ENCODE data around the gene MRPL9.
"Not testable (repeated sequence)": the region's sequence is repeated elsewhere in the genome, so short reads cannot be mapped to it uniquely, and the experiment has no call there.

MRPL9 gene

DNA sequence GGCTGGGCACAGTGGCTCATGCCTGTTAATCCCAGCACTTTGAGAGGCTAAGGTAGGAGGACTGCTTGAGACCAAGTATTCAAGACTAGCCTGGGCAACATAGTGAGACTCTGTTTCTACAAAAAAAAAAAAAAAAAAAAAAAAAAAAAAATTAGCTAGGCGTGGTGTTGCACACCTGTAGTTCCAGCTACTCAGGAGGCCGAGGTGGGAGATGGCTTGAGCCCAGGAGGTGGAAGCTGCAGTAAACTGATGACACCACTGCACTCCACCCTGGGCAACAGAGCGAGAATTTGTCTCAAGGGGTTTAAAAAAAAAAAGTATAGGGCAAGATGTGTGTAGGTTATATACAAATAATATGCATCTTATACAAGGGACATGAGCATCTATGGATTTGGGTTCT lies 24.4 kb upstream of the MRPL9 start:
- no peak for DNase-seq (ENCODE audit: low read depth in 2 of 2)
- no peak overlapping the region for H3K4me3 ChIP-seq (replicated peaks in 1 of 2; ENCODE audit: low read depth in 2 of 2, low read length in 2 of 2)
- TF ChIP-seq, protein P1, sequence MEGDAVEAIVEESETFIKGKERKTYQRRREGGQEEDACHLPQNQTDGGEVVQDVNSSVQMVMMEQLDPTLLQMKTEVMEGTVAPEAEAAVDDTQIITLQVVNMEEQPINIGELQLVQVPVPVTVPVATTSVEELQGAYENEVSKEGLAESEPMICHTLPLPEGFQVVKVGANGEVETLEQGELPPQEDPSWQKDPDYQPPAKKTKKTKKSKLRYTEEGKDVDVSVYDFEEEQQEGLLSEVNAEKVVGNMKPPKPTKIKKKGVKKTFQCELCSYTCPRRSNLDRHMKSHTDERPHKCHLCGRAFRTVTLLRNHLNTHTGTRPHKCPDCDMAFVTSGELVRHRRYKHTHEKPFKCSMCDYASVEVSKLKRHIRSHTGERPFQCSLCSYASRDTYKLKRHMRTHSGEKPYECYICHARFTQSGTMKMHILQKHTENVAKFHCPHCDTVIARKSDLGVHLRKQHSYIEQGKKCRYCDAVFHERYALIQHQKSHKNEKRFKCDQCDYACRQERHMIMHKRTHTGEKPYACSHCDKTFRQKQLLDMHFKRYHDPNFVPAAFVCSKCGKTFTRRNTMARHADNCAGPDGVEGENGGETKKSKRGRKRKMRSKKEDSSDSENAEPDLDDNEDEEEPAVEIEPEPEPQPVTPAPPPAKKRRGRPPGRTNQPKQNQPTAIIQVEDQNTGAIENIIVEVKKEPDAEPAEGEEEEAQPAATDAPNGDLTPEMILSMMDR (IDR thresholded peaks at IDR 0.05; ENCODE audit: low read depth, low read length) = no peak

GRCh38 chr1:151783796-151784195 lies 20.5 kb upstream of the MRPL9 start:
- no peak for DNase-seq (ENCODE audit: low read depth in 2 of 2)
- TF ChIP-seq, protein P1 (IDR thresholded peaks at IDR 0.05; ENCODE audit: low read depth, low read length) = no peak
- H3K4me3 ChIP-seq (replicated peaks in 1 of 2; ENCODE audit: low read depth in 2 of 2, low read length in 2 of 2) = no peak overlapping the region

- no peak overlapping the region for H3K4me3 ChIP-seq (replicated peaks in 1 of 2; ENCODE audit: low read depth in 2 of 2, low read length in 2 of 2)
- TF ChIP-seq, protein P1 (IDR thresholded peaks at IDR 0.05; ENCODE audit: low read depth, low read length) = no peak
- no peak for DNase-seq (ENCODE audit: low read depth in 2 of 2)
Observed at GRCh38 chr1:151782741-151783140, 19.4 kb upstream of the MRPL9 start.

- not testable (repeated sequence) for DNase-seq (ENCODE audit: low read depth in 2 of 2); H3K4me3 ChIP-seq (replicated peaks in 1 of 2; ENCODE audit: low read depth in 2 of 2, low read length in 2 of 2)
Observed at GRCh38 chr1:151782026-151782425, 18.7 kb upstream of the MRPL9 start.

DNA sequence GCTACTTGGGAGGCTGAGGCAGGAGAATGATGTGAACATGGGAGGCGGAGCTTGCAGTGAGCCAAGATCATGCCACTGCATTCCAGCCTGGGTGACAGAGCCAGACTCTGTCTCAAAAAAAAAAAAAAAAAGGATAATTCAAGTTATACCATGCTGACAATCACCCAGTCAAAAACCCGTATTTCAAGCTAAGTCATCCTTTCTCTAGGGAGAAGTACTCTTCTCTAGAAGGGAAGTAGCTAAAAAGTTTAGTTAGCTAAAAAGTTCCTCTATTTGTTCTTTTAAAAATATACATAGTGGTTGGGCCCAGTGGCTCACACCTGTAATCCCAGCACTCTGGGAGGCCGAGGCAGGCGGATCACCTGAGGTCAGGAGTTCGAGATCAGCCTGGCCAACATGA lies 17.4 kb upstream of the MRPL9 start:
- not testable (repeated sequence) for DNase-seq (ENCODE audit: low read depth in 2 of 2); H3K4me3 ChIP-seq (replicated peaks in 1 of 2; ENCODE audit: low read depth in 2 of 2, low read length in 2 of 2)

GRCh38 chr1:151779852-151780251 lies 16.6 kb upstream of the MRPL9 start:
- TF ChIP-seq, protein P1 (IDR thresholded peaks at IDR 0.05; ENCODE audit: low read depth, low read length) = no peak
- H3K4me3 ChIP-seq (replicated peaks in 1 of 2; ENCODE audit: low read depth in 2 of 2, low read length in 2 of 2) = no peak overlapping the region
- no peak for DNase-seq (ENCODE audit: low read depth in 2 of 2)

DNA sequence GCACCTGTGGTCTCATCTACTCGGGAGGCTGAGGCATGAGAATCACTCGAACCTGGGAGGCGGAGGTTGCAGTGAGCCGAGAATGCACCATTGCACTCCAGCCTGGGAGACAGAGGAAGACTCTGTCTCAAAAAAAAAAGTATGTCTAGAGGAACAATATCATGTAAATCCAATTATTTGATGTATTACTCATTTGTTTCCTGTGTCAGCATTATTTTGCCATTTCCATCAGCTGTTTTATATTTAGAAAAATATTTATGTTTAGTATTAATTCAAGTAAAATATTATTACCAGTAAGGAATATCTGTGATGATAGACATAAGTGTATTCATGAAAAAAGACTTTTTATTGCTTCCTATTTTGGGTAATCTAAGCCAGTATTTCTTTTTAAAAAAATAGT lies 14.0 kb upstream of the MRPL9 start:
- no peak for DNase-seq (ENCODE audit: low read depth in 2 of 2)
- H3K4me3 ChIP-seq (replicated peaks in 1 of 2; ENCODE audit: low read depth in 2 of 2, low read length in 2 of 2) = no peak overlapping the region
- TF ChIP-seq, protein P1 (IDR thresholded peaks at IDR 0.05; ENCODE audit: low read depth, low read length) = no peak

DNA sequence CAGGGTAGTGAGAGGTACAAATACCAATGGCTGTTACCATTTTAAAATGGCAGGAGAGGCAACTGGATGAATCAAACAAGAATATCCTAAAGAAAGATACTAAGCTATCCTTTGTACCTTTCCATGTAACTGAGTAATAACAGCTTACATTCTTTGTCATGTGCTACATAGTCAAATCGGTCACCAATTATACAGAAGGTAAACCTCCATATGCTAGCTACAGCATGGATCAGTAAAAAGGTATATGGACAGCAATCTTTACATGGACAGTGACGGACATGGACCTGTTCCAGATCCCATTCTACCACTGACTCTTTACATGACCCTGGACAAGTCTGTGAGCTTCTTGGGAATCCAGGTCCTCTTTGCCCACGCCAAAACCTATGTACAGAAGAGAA lies 13.4 kb upstream of the MRPL9 start:
- no peak for DNase-seq (ENCODE audit: low read depth in 2 of 2)
- TF ChIP-seq, protein P1 (IDR thresholded peaks at IDR 0.05; ENCODE audit: low read depth, low read length) = no peak
- H3K4me3 ChIP-seq (replicated peaks in 1 of 2; ENCODE audit: low read depth in 2 of 2, low read length in 2 of 2) = no peak overlapping the region

Data from cardiac fibroblast (primary cell).